GM18858 (cell line): ENCODE results near the gene TMF1.

ENCODE experiments used
- ATAC-seq: cut with Tn5 transposase; IDR thresholded peaks from one replicate; pipeline ENCODE4 v1.9.1; 2021; ENCODE audit not compliant: unreplicated experiment

TMF1 gene

DNA sequence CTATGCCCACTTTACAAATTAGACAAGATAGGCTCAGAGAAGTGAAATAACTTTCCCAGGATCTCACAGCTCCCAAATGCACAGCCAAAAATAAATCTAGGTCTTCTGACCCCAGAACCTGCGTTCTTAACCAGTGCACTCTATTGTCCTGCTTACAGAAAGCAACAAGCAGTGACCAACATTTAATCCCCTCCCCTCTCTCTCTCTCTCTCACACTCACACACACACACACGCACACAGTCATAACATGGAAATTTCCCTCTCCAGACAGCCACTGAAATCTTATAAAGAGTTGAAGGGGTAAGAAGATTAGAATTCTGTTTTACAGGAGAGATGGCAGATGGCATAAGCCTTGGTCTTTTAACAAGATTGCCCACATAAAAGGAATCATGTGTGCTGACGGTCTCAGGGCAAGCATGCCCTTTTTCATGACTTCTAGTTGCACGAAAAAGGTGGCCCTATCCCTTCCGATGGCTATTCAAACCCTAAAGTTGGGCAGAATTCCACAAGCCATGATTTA is 68.1 kb downstream of the TMF1 start:
- ATAC-seq = no peak

DNA sequence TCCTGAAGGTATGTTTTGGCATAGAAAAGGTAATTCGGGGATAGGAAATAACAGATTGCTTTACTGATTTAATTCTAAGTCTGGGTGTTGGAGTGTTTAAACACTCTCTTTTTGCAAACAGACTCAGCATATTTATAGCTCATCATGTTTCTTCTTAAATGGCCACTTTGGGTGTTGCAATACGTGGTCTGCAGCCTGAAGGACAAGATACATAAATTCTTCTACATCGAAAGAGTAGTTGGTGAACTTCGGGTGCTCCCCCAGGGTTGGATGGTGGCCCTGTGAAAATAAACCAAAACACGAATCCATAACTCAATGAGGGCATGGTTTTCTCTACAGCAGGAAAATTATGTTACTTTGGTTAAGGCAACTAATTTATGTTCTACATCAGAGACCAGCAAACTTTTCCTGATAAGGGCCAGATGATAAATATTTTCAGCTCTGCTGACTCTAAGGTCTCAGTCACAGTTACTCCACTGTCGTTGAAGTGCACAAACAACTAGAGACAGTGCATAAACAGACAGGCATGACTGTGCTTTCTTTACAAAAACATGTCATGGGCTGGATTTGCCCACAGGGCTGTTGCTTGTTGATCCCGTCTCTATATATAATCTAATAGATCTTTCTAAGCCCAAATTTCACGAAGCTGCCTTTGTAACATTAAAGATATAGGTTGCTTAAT is 74.5 kb downstream of the TMF1 start:
- no peak for ATAC-seq

DNA sequence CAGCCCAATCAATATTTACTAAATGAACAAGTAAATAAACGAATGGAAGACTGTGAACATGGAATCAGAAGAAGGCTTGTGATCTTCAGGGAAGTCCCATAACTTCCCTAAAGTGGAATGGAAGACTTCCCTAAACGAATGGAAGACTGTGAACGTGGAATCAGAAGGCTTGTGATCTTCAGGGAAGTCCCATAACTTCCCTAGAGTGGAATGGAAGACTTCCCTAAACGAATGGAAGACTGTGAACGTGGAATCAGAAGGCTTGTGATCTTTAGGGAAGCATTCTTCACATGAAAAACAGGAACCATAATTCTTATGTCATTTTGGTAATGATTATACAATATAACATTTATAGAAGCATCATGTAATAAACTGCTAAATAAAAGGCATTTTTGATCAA is 77.4 kb downstream of the TMF1 start:
- no peak for ATAC-seq

DNA sequence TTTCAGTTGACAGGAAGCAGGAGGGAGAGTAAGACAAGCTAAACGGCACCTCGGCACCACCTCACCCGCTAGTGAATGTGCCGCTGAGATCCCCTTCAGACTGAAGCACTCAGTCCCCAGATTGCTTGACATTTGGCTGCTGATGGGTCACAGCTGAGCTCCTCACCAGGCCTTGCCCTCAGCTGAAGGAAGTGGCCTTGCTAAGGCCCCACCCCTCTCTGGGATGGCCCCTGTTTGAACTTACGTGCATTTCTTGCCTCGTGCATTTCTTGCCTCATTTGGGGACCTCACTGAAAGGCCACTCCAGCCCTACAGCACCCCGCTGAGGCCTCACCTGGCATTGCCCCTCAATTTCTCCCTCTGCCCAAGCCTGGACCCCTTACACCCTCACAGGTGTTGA is 78.5 kb downstream of the TMF1 start:
- no peak for ATAC-seq

DNA sequence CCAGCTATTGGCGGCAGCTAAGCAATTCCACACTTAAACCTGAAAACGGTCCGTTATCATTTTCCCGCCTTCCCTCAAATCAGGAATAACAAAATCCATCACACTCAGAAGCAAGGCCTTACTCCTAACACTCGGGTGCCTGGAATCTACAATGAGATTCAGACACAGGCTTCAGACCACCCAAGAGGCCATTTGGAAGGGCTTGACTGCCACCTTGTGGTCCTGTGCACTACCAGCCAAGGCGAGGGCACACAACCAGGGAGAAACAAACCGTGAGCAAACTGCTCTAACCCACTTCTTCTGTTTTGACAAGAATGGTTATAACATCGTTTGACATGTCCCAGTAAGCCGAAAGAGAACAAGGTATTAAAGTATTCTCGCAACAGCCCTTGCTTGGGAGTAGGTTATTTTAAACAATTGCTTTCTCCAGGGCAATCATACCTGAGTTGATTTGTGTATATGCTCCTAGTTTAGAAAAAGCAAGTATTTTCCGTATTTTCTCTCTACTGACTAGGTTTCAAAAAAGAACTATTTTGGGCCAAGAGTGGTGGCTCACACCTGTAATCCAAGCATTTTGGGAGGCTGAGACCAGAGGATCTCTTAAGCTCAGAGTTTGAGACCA is 79.7 kb downstream of the TMF1 start:
- peak; percentile 69 for ATAC-seq
